C4-2B (cell line): ENCODE data around the gene GAS6.
"Not testable (repeated sequence)": the region's sequence is repeated elsewhere in the genome, so short reads cannot be mapped to it uniquely, and the experiment has no call there.

Source experiments
- ZFX ChIP-seq: fragments of 450-650 bp; IDR thresholded peaks from 2 replicates; pipeline ENCODE4 v1.6.1; 2017
- TF ChIP-seq, protein P1 (sequence below): fragments of 450-650 bp; conservative IDR thresholded peaks from 2 replicates; pipeline ENCODE4 v1.5.1; 2017; ENCODE audit warnings: mild to moderate bottlenecking

DNA sequence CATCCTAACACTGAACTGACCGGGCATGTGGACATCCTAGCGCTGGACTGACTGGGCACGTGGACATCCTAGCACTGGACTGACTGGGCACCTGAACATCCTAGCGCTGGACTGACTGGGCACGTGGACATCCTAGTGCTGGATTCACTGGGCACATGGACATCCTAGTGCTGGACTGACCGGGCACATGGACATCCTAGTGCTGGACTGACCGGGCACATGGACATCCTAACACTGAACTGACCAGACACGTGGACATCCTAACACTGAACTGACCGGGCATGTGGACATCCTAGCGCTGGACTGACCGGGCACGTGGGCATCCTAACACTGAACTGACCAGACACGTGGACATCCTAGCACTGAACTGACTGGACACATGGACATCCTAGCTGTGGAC is 73.9 kb downstream of the GAS6 start:
- TF ChIP-seq, protein P1, sequence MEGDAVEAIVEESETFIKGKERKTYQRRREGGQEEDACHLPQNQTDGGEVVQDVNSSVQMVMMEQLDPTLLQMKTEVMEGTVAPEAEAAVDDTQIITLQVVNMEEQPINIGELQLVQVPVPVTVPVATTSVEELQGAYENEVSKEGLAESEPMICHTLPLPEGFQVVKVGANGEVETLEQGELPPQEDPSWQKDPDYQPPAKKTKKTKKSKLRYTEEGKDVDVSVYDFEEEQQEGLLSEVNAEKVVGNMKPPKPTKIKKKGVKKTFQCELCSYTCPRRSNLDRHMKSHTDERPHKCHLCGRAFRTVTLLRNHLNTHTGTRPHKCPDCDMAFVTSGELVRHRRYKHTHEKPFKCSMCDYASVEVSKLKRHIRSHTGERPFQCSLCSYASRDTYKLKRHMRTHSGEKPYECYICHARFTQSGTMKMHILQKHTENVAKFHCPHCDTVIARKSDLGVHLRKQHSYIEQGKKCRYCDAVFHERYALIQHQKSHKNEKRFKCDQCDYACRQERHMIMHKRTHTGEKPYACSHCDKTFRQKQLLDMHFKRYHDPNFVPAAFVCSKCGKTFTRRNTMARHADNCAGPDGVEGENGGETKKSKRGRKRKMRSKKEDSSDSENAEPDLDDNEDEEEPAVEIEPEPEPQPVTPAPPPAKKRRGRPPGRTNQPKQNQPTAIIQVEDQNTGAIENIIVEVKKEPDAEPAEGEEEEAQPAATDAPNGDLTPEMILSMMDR: not testable (repeated sequence)
- TF ChIP-seq ZFX: not testable (repeated sequence)
